Endothelial cell of umbilical vein (primary cell): Measurements from ENCODE around the gene EIF3D.

Experiments used
- CTCF ChIP-seq, 2 donors: IDR thresholded peaks; 1 replicate in 1 of 2; 2 replicates in 1 of 2; pipeline ENCODE4 v1.5.1; 2011; ENCODE audit warnings: low read length in 2 of 2, mild to moderate bottlenecking in 2 of 2, moderate library complexity in 2 of 2, control low read depth in 1 of 2, inconsistent platforms in 1 of 2, low read depth in 1 of 2; ENCODE audit not compliant: insufficient read depth in 1 of 2; ENCODE audit errors: extremely low read depth in 1 of 2
- MAX ChIP-seq: IDR thresholded peaks from 2 replicates; pipeline ENCODE4 v1.6.1; 2011; ENCODE audit not compliant: insufficient read depth, insufficient read length
- POLR2A ChIP-seq: IDR thresholded peaks from 2 replicates; pipeline ENCODE4 v1.6.1; 2012; ENCODE audit warnings: low read depth, mild to moderate bottlenecking, control low read depth, low read length
- POLR2AphosphoS5 ChIP-seq: IDR thresholded peaks from 2 replicates; pipeline ENCODE4 v1.6.1; 2012; ENCODE audit warnings: low read depth, mild to moderate bottlenecking, control low read depth, low read length, moderate library complexity; ENCODE audit not compliant: insufficient read depth

GRCh38 chr22:36512333-36512732, 16.6 kb downstream of the EIF3D start:
- TF ChIP-seq CTCF (IDR thresholded peaks at IDR 0.05; ENCODE audit: extremely low read depth in 1 of 2, insufficient read depth in 1 of 2, low read depth in 1 of 2, low read length in 2 of 2) (no peak), MAX (no peak), POLR2AphosphoS5 (no peak), POLR2A (no peak)
